Ascending aorta (tissue), 2 donors: ENCODE data around the gene CRYM. TPM values are rescaled to one million over a fixed set of nuclear protein-coding genes. Genes with fewer than 3 reads are reported as not detected.
"Not testable (repeated sequence)": the region's sequence is repeated elsewhere in the genome, so short reads cannot be mapped to it uniquely, and the experiment has no call there.

Source experiments
- DNase-seq, 2 donors: peaks; one replicate each; pipeline ENCODE4 v3.0.0-alpha.2; 2019; ENCODE audit warnings: low spot score in 2 of 2
- H3K27ac ChIP-seq, 2 donors: fragments of 200-600 bp; sonication (generic); one replicate each; pipeline ENCODE4 v1.5.1; 2016 to 2017; ENCODE audit warnings: mild to moderate bottlenecking in 1 of 2
- H3K27me3 ChIP-seq: fragments of 200-600 bp; sonication (generic); one replicate; pipeline ENCODE4 v1.5.1; 2017
- H3K36me3 ChIP-seq, 2 donors: fragments of 200-600 bp; sonication (generic); one replicate each; pipeline ENCODE4 v1.5.1; 2016
- H3K4me1 ChIP-seq, 2 donors: fragments of 200-600 bp; sonication (generic); one replicate each; pipeline ENCODE4 v1.5.1; 2016 to 2017; ENCODE audit warnings: mild to moderate bottlenecking in 1 of 2
- H3K4me3 ChIP-seq, 2 donors: fragments of 200-600 bp; sonication (generic); one replicate each; pipeline ENCODE4 v1.5.1; 2016 to 2017; ENCODE audit warnings: mild to moderate bottlenecking in 1 of 2
- H3K9me3 ChIP-seq, 2 donors: fragments of 200-600 bp; sonication (generic); one replicate each; pipeline ENCODE4 v1.5.1; 2016
- CTCF ChIP-seq, 3 experiments: fragments of 200-600 bp in 2 of 3; fragments of 450-650 bp in 1 of 3; sonication (generic) in 2 of 3; IDR thresholded peaks; one replicate each; pipeline ENCODE4 v1.5.1; 2016 to 2019; ENCODE audit warnings: antibody characterized with exemption in 3 of 3, mild to moderate bottlenecking in 1 of 3, moderate library complexity in 1 of 3
- intact Hi-C: fragments of 100-400 bp; cut with DNase I; formaldehyde crosslinking; loops from one replicate; pipeline ENCODE4 v1.15.1; 2023
- total RNA-seq: library from RNA; depleted of rRNA; stranded (reverse); fragments of >200 nt; gene quantifications from one replicate; pipeline ENCODE4 v1.1.0, GENCODE V29; 2016

The CRYM gene
- total RNA-seq, 1 donor from 2014 or later = not detected

DNA sequence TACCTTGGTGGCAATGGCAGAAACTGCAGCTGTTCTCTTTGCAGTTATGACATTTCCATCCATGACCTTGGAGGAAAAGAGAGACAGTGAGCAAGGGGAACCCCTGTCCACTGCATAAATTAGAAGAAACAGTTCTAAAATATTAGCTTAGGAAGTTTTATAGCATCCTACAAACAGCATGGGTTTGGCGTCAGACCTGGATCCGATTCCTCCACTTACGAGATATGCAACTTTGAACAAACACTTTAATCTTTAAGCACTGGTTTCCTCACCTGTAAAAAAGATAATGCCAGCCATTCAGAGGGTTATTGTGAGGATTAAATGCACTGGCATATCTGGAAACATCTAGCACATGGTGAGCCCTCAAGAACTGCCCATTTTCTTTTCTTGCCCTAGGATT, 2.6 kb downstream of the CRYM start:
- Histone ChIP-seq H3K4me1 (no peaks in the 10 kb centered on the region), H3K27me3 (no peaks in the 10 kb centered on the region), H3K9me3 (no peaks in the 10 kb centered on the region), H3K36me3 (no peaks in the 10 kb centered on the region), H3K27ac (no peak overlapping the region), H3K4me3 (no peak overlapping the region)
- TF ChIP-seq CTCF (IDR thresholded peaks at IDR 0.05) = no peak
- peak in 1 of 2 donors; percentile 43 for DNase-seq
- intact Hi-C loops = no loop called here

GRCh38 chr16:21274172-21274726, 3.8 kb downstream of the CRYM start:
- intact Hi-C loops = no loop called here
- no peak overlapping the region for H3K27ac ChIP-seq
- H3K36me3 ChIP-seq = no peaks in the 10 kb centered on the region
- H3K4me1 ChIP-seq = no peaks in the 10 kb centered on the region
- no peaks in the 10 kb centered on the region for H3K9me3 ChIP-seq
- H3K27me3 ChIP-seq = no peaks in the 10 kb centered on the region
- no peak overlapping the region for H3K4me3 ChIP-seq
- DNase-seq = peak in 1 of 2 donors; percentile 2
- no peak for TF ChIP-seq CTCF (IDR thresholded peaks at IDR 0.05)

DNA sequence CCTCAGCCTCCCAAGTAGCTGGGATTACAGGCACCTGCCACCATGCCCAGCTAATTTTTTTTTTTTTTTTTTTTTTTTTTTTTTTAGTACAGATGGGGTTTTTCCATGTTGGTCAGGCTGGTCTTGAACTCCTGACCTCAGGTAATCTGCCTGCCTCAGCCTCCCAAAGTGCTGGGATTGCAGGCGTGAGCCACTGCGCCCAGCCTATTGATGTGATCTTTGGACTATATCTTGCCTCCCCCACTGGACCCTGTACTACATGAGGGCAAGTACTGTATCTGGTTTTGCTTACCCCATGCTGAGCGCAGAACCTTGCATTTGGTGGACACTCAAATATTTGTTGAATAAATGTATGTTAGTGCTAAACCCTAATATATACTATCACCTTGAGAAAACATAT, 5.3 kb downstream of the CRYM start:
- H3K4me3 ChIP-seq, H3K27ac ChIP-seq, intact Hi-C loops, H3K36me3 ChIP-seq, H3K4me1 ChIP-seq, H3K9me3 ChIP-seq, H3K27me3 ChIP-seq: not testable (repeated sequence)
- DNase-seq = peak in 1 of 2 donors; percentile 7

DNA sequence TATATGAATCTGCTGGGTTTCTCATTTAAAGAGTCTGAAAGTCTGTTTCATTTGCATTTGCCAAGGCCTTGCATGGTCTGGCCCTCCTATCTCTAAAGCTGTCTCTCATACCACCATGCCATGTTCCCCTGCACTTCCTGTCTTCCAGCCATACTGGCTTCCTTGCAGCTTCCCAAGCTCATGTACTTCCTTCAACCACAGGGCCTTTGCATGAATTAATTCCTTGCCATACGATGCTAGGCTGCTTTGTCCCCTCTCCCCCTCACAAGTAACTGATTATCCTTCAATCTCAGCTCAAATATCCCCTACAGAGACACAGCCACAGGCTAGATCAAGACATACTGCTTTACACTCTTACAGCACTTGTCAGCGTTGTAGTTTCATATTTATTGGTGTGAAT, 5.8 kb downstream of the CRYM start:
- no peaks in the 10 kb centered on the region for H3K9me3 ChIP-seq
- TF ChIP-seq CTCF (IDR thresholded peaks at IDR 0.05) = no peak
- H3K4me3 ChIP-seq = no peak overlapping the region
- no peaks in the 10 kb centered on the region for H3K36me3 ChIP-seq
- no peaks in the 10 kb centered on the region for H3K27me3 ChIP-seq
- peak in 1 of 2 donors; percentile 4 for DNase-seq
- H3K27ac ChIP-seq = no peak overlapping the region
- no peaks in the 10 kb centered on the region for H3K4me1 ChIP-seq
- intact Hi-C loops = no loop called here

GRCh38 chr16:21268236-21268635, 9.9 kb downstream of the CRYM start:
- intact Hi-C loops = no loop called here
- no peaks in the 10 kb centered on the region for H3K36me3 ChIP-seq
- H3K9me3 ChIP-seq = no peaks in the 10 kb centered on the region
- H3K27me3 ChIP-seq = no peaks in the 10 kb centered on the region
- H3K4me3 ChIP-seq = no peak overlapping the region
- H3K27ac ChIP-seq = no peak overlapping the region
- TF ChIP-seq CTCF (IDR thresholded peaks at IDR 0.05) = no peak
- DNase-seq = peak in 1 of 2 donors; percentile 30
- H3K4me1 ChIP-seq = no peaks in the 10 kb centered on the region

DNA sequence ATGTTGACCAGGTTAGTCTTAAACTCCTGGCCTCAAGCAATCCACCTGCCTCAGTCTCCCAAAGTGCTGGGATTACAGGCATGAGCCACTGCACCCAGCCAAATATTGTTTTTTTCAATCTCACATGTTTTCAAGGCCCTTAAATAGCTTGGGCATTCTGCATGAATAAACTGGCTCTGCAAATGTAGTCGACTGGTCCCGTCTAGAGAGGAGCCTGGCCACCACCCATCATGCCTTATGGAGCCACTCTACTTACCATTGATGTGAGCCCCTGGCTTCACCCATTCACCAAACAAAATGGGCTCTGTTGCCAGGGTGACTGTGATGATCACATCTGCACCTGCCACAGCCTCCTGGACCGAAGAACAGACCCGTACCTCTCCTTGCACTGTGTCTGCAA, 10.8 kb downstream of the CRYM start:
- no peaks in the 10 kb centered on the region for H3K4me1 ChIP-seq
- no peaks in the 10 kb centered on the region for H3K36me3 ChIP-seq
- no peak overlapping the region for H3K4me3 ChIP-seq
- intact Hi-C loops = no loop called here
- peak in 1 of 2 donors; percentile 16 for DNase-seq
- H3K27me3 ChIP-seq = no peaks in the 10 kb centered on the region
- no peaks in the 10 kb centered on the region for H3K9me3 ChIP-seq
- TF ChIP-seq CTCF (IDR thresholded peaks at IDR 0.05) = no peak
- no peak overlapping the region for H3K27ac ChIP-seq
